Loucy (cell line): ENCODE measurements around the gene SGK1.

Experiments used
- CTCF ChIP-seq: fragments of 200-600 bp; sonication (generic); conservative IDR thresholded peaks from 2 replicates; pipeline ENCODE4 v1.5.1; 2014; ENCODE audit warnings: mild to moderate bottlenecking, antibody characterized with exemption, low read length
- EZH2phosphoT487 ChIP-seq: fragments of 200-600 bp; IDR thresholded peaks from 2 replicates; pipeline ENCODE4 v1.6.1; 2018; ENCODE audit warnings: antibody characterized with exemption, mild to moderate bottlenecking, moderate library complexity, borderline replicate concordance

- TF ChIP-seq CTCF (no peak), EZH2phosphoT487 (no peak)
Observed at GRCh38 chr6:134356405-134356804, 38.5 kb upstream of the SGK1 start.
